Stimulated activated CD4-positive, alpha-beta T cell treated with anti-CD3 and anti-CD28 coated beads, Interleukin-4, amount 100 ng/mL, for 48 hours (primary cell): Measurements from ENCODE around the gene NRG2.
A peak's percentile ranks its signal among the peaks of the same experiment; 100 is the strongest.

Source experiments
- DNase-seq, 2 donors: peaks; one replicate each; pipeline ENCODE4 v3.0.0-alpha.2; 2020; ENCODE audit warnings: low read depth in 2 of 2

Gene NRG2

DNA sequence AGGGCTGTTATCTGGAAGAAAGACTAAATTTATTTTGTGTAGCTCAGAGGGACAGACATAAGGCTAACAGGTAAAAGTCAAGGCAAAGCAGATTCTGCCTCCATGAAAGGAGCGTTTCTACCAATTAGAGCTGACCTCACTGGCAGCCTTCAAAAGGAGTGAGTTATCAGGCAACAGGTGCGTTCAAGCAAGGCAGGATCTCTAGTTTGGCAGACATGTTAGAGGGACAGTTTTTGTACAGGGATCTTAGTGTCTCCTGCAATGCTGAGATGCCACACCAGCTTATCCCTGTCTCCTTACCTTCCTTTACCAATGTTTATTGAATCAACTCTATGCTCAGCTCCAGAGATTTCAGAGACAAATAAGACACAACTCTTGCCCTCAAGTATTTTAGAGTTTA, 73.8 kb downstream of the NRG2 start:
- no peak for DNase-seq

DNA sequence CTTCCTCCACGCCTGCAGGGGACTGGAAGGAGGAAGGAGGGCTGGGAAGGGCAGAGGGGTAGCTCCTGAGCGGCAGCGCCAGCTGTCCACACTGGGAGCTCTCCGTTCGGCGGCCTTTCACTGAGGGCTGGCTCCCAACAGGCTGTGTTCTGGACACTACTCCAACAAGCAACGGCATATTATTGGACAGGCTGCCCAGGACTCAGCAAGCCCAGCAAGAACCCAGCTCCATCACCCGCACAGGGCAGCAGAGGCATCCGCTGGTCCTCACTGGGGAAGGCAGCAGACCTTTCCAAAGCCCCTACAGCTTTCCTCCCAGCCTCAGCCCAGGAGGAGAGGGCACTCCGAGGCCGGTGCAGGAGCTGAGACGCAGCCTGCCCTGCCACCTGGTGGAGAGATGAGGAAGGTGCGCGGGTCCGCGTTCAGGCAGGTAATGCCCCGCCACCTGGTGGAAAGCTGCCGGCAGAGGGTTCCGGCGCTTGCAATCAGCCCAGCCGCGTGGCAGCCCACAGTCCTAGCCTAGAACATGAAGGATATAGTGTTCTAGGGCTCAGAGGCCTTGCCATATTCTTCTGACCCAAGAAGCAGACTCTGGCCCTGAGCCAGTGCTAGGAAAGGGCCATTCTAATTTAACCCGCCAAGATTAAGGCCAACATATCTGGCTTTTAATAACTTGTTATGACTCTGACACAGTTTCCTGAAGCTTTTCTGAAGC, 74.4 kb downstream of the NRG2 start:
- DNase-seq = peak; percentile 84 to 90

DNA sequence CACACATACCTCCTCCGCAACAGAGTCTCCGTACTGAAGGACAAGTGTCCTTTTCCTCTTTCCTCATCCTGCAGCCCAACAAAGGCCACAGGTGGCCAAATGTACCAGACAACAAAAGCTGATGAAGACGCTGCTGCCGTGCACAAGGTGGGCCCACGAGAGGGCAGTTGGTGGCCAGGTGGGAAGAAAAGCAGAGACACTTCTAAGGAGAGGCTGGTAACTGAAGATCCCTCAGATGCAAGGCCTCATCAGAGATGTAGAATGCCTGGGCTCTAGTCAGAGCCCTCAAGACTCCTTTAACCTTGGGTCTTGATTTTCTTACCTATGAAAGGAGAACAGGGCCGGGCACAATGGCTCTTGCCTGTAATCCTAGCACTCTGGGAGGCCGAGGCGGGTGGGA, 75.7 kb downstream of the NRG2 start:
- DNase-seq = no peak

DNA sequence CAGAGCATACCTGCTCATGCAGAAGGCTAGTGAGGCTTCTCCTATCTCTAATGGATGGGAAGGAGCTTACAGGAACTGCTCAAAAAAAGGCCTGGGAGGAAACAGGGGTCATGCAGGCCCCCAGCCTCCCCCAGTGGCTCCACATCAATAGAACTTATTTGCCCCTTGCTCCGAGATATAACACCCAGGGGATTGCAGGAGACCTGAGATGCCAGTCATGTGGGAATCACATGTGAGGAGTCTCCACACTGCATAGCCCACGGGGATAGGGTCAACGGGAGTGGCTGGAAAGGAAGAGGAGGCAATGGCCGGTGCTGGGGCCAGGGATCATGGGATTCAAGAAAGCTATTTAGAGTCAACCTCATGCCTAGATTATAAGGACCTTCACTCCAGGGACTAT, 76.2 kb downstream of the NRG2 start:
- no peak for DNase-seq

DNA sequence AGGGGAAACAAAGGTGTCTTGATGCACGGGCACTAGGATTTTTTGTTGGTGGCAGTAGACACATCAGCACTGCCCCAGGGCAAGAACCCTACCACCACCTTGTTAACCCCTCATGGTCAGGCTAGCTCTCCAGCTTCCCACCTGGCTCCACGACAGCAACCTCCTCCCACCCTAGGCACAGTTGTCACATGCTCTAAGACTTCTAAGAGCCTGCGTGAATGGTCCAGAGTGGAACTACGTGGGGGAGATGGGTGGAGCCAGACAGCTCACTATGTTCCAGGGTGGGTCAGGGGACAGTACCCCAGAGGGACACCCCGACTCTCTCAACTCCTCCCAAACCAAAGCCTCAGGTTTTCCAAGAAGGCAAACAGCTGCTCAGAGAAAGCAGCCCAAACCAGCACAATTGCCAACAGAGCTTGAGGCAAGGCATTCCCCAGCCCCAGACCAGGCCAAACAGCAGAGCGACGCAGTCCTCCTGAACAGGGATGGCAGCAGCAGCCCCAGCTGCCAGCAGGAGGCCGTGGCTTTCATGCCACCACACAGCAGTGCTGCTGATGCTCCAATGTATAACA, 78.0 kb downstream of the NRG2 start:
- no peak for DNase-seq

DNA sequence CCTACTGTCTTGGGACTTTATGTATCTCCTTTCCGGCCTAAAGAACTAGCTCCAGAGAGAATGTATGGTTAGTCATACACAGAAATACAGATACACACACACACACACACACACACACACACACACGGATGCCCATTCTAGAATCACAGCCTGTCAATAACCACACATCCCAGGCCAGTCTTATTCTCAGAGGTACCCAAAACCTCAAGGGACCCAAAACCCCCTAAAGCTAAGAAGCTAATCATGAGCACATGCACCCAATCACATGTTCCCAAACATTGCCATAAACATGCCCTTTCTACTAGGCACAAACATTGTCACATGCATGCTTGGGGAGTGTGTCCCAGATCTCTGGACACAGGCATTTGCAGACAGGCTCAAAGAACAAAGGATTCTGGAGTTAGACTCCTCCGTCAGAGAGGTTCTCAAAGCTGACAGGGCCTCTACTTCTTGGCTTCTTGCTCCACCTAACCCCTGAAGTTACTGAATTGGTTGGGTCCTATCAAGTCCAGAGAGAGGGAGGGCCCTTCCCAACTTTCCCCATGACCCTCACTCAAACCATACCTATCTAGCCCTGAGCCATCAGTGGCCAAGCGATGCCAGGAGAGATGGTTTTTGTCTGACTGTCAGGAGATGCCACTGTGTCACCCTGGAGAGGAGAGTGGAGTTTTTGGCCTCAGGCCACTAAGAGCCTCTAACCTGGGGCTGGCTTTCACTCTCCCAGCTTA, 78.7 kb downstream of the NRG2 start:
- DNase-seq = no peak

DNA sequence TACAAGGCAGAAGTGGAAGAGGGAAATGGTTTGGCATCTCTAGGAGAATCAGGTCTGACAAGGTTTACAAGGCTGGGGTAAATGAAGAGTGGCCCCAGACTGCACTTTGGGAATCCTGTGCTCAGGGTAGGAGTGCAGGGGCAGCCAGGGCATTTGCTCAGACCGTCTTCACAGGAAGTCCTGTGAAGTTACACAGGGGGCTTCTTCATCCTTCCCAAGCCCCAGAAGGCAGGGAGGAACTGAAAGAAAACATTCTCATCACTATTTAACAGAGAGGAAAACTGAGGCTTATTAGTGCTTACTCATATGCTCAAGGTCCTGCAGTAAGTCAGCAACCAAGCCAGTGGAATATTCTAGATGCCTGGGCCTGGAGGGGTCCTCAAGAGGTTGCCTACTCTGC, 80.7 kb downstream of the NRG2 start:
- no peak for DNase-seq

DNA sequence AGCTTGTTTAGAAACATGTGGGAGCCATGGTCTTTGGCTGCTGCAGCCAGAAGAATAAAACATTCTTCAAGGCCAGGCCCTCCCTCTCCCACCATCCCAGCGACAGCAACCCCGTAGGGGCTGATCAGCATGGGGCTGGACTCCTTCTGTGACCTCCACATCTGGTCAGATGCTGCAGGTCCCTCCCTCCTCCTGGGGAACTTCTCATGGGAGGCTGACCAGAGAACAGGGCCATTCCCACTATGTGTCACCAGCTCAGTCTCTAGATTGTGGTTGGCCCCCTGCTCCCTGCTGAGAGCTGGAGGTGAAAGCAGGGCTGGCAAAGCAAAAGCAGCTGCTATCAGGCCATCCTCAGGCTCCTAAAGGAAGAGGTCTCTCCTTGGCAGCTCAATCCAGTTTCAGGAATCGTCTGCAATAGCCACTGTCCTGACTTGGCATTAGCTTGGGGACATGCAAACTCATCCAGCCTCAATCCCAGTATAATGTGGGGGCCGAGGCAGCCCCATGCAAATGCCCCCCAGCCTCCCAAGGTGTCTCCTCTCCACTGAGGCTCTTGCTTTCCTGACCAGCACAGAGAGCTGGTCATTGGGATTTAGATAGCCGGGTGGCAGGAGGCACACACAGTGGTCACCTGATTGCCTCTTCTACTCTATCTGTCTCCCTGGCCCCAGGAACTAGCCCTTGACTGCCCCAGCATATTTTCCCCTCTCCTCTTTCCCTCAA, 81.5 kb downstream of the NRG2 start:
- DNase-seq = no peak

DNA sequence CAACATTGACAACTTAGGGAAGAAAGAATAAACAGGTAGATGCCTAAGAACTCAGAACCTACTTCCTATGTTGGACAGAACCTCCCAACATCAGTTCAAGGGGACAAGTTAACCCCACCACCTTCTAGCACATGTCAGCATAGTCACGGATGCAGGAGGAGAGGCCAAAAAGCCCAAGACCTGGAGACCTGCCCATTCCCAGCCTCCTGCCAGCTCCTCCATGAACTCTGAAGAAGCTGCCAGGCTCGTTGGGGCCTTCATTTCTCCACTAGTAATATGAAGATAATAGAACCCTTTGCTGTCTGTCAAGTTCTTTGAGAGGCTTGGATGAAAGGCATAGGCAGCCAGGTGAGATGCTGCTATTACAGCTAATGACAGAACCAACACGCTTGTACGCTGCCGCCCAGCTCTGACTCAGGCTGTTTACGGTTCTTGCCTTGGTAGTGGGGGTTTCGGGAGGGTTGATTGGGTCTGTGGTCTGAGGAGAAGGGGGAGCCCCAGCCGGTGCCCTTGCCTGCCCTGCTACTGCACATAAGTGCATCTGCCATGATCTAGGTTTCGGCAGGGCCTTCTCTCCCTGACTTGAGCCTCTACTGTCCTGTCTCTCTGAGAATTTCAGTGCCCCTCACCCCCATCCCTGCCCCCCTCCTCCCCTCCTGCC, 82.2 kb downstream of the NRG2 start:
- DNase-seq = no peak

DNA sequence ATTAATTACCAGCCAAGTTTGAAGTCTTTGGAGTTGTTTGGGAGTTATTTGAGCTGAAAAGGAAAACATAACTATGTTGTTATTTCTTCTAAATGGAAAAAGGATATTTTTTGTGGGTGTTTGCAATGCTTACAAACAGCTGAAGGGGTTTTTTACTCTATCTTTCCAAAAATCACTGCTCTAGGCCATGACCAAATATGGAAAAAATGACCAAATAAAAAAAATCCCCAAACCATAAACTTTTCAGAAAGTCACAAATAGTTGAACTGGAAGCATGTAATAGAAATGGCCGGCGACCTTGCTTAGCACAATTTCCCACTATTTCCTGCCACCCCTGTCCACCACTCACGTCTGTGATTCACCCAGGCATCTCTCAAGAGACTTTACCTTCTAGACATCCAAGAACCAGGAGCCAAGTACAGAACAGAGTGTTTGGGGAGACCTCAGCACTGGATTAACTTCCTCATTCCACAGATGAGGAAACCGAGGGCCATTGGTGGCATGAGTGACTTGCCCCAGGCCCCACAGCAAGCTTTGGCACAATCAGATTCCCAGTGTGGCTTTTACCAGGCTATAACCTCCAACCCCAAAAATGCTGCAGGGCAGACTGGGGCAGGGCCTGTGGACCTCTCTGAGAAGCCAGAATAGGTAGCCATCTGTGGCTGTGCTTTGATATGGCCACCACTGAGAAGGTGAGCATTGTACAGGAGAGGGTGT, 84.5 kb downstream of the NRG2 start:
- DNase-seq = no peak

DNA sequence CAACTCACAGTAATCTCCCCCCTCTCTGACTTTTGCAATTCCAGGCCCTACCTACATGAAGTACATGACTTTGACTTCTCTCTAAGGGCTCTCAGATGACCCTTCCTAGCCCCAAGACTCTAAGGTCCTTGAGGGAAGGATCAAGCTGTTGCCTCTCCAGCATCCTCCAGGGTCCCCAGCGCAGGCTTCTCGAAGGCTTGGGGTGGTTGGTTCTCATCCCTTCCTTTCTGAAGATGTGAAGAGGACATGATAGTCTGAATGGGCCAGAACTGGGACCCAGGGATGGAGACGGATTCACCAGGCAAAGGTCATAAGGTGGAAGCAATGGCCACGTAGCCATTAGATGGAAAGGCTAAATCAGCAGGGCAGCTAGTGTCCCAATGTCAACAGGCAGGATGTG, 86.8 kb downstream of the NRG2 start:
- no peak for DNase-seq

DNA sequence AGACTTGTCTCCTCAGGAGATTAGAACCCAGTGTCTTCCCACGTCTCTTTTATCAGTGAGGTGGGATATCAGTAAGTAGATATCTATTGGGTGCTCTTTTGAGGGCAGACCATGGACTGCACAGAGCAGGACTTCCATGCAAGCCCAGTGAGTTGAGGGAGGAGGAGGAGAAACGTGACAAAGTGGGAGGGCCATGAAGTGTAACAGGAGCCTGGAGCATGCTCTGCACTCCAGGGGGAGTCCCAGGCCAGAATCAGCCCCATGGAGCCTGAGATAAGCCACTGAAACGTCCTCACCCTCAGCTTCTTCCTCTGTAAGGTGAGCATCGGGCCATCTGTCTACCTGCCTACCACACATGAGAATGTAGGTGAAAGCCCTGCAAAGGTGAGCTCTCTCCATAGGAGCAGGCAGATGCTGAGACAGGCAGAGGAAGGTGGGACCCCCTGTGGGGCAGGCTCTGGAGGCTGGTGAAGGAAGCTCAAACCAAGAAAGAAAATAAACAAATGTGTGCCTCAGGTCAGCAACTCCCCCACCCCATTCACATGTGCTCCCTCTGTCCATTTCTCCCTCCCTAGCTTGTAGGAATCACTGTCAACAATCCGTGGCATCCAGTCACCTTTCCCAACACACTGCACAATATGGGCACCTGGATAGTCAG, 87.4 kb downstream of the NRG2 start:
- no peak for DNase-seq

DNA sequence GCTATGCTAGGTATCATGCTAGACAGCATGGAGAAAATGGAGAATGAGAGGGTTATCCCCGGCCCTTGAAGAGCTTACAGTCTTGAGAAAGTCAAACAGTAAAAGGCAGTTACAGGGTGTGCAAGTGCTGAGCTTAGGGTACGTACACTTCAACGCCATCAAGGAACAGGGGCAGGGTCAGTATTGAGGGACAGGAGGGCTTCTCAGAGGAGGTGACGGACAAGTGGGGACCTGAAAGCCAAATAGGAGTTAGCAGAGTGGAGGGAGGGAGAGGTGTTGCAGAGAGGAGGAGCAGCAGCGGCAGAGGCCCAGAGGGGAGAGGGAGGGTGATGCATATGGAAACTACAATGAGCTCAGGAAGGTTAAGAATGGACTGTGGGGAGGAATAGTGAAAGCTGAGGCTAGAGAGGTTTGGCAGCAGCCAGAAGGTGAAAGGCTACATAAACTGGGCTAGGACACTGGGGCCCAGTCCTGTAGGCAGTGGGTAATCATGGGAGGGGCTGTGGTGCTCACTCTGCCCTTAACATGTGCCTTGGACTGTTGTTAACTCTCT, 88.0 kb downstream of the NRG2 start:
- no peak for DNase-seq

DNA sequence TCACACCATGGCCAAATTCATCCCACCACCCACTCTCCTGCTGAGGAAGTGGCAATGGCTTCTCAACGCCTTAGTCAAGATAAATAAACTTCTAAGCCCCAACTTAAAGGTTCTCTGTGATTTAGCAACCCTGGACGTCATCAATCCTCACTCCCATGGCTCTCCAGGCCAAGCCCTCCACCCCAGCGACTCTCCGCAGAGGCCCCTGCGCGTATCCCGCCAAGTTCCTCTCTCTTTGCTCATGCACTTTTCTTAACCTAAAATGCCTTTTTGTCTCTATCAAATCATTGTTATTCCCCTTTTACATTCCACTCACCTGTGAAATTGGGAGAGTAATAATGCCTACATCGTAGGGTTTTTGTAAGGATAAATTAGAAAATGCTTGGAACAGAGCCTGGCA, 88.6 kb downstream of the NRG2 start:
- no peak for DNase-seq

DNA sequence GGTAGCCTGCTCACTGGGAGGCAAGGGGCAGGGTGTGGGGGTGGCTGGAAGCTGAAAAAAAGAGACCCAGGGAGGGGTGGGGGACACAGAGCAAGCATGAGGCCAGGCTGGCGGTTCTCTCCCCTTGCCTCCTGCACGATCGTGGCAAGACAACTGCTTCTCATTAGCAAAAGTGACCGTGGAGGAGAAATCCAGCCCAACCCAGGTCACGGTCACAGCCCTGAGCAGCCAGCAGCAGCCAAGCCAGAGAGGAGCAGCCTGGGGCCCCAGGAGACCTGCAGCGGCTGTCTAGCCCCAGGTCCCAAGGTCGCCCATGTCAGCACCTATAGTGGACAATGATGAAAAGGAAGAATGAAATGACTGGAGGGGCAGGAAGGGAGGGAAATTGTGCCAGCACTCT, 89.1 kb downstream of the NRG2 start:
- no peak for DNase-seq

DNA sequence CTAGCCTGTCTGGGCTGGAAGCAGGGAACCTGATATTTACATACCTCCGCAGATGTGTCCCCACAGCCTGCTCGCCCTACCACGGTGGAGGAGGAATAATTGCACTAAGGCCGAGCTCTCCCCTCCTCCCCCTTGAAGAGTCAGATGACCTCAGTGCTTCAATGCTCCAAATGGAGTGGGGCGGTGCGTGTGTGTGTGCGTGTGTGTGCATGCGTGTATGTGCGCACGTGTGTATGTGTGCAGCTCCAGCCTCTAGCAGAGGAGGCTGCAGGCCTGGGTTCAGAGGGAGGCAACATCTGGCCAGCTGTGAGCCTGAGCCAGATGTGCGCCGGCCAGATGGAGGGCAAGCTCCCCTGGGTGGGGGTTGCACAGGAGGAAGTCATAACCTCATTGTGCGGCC, 90.5 kb downstream of the NRG2 start:
- DNase-seq = no peak

DNA sequence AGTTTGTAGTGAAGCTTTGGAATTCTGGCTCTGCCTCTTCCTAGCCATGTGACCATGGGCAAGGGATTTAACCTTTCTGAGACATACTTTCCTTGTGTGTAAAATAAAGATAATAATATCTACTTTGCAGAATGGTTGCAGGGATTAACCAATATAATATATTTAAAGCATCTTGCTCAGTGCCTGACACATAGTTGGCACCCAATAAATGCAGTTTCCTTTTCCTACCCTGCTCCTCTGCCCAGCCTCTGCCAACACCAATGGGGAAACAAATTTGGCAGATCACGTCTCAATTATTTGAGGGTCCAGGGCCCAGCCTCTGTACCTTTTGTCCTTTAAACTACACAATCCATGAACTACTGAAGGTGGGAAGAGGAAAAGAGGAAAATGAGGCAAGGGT, 91.1 kb downstream of the NRG2 start:
- DNase-seq = no peak

DNA sequence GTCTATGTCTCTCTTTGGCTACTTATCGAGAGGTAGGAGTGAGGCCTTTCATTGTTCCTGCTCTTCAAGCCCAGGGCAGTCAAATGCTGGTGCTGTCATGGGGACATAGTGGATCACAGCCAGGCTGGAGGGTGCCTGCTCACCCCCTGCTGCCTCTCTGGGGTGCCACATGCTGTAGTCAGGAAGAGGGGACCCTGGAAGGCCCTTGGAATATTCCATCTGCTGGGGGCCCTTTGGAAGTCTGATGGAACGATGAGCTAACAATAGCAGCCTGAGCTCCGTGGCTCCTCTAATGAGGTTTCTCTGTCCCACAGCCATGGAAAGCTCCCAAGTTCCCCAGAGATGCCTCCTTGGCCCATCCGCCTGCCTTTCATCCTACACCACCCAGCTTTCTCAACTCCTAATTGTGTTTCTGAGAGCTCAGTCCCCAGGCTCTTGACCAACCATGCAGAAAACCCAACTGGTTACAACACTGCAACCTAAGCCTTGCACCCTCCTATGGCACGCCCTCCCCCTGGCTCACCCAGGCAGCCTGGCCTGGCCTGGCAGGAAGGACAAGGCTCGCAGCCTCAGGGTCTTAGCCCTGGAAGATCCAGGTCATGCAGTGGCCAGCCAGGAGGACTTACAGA, 91.7 kb downstream of the NRG2 start:
- no peak for DNase-seq

DNA sequence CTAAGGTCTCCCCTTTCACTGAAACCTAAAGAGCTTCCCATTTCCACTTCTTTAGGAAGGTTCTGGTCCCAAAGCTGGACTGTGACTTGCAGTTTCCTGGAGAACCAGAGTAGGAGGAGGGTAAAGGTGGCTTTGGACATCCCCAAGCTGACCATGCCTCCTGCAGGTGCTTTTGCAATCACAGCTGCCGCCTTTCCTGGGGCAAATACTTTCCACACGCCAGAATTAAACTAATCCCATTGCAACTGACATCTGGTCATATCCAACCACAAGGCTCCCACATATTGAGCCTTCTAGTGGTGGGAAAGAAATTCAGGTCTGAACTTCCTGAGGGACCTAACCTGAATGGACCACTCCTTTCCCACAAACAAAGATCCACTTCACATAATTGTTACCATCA, 92.7 kb downstream of the NRG2 start:
- no peak for DNase-seq

DNA sequence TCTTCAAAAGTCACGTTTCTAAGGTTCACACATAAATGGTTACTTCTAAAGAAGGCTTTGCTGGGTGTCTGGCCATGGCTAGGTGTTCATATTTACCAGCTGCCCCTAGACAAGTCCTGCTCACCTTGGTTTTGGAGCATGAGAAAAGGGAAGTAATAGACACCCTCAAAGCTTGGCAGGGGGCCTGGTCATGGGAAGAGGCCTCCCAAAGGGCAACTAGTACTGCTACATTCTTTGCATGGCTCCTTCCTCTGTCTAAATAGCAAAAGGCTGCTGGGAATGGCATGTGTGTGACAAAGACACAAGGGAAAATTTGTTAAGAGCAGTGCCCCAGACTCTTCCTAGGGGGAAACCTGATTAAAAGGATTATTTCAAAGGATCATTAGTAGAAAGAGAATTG, 93.4 kb downstream of the NRG2 start:
- DNase-seq = no peak
